ENCODE results near the gene GJA5.

Gene GJA5

GRCh38 chr1:147756341-147756740, 4.1 kb downstream of the GJA5 start:
- DNase-seq (ENCODE audit: low spot score) = no peak
- in situ Hi-C loops (cut with MboI; ENCODE audit: low pct_unique_long_range_greater_than_20kb, low sequenced_read_pairs, unreplicated experiment) = no loop called here
- TF ChIP-seq, protein P1, sequence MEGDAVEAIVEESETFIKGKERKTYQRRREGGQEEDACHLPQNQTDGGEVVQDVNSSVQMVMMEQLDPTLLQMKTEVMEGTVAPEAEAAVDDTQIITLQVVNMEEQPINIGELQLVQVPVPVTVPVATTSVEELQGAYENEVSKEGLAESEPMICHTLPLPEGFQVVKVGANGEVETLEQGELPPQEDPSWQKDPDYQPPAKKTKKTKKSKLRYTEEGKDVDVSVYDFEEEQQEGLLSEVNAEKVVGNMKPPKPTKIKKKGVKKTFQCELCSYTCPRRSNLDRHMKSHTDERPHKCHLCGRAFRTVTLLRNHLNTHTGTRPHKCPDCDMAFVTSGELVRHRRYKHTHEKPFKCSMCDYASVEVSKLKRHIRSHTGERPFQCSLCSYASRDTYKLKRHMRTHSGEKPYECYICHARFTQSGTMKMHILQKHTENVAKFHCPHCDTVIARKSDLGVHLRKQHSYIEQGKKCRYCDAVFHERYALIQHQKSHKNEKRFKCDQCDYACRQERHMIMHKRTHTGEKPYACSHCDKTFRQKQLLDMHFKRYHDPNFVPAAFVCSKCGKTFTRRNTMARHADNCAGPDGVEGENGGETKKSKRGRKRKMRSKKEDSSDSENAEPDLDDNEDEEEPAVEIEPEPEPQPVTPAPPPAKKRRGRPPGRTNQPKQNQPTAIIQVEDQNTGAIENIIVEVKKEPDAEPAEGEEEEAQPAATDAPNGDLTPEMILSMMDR (IDR thresholded peaks at IDR 0.05; ENCODE audit: extremely low read depth, insufficient read depth, missing control alignments) = no peak

- in situ Hi-C loops (cut with MboI; ENCODE audit: low pct_unique_long_range_greater_than_20kb, low sequenced_read_pairs, unreplicated experiment) = no loop called here
- no peak for DNase-seq (ENCODE audit: low spot score)
- TF ChIP-seq, protein P1 (IDR thresholded peaks at IDR 0.05; ENCODE audit: extremely low read depth, insufficient read depth, missing control alignments) = no peak
Observed at GRCh38 chr1:147754661-147755060, 5.7 kb downstream of the GJA5 start.

DNA sequence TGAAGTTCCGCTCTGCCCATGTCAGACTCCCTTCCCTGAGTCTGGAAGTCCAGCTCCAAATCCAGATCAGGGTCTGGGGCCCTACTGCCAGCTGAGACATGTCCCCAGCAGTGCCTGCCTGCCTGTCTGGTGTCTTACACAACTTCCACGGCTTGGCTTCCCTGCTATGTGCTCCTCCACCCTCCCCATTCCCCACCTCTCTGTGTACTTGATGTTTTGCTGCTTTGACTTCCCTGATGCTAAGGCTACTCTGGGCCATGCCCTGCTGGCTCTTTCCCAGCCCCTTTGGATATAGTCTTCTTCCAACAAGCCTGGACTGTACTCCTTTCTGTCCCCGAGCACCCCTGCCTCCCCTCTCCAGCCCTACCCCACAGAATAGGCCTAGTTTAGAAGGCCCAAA, 7.3 kb downstream of the GJA5 start:
- TF ChIP-seq, protein P1 (IDR thresholded peaks at IDR 0.05; ENCODE audit: extremely low read depth, insufficient read depth, missing control alignments) = no peak
- no peak for DNase-seq (ENCODE audit: low spot score)
- in situ Hi-C loops (cut with MboI; ENCODE audit: low pct_unique_long_range_greater_than_20kb, low sequenced_read_pairs, unreplicated experiment) = no loop called here

GRCh38 chr1:147752511-147752910, 7.9 kb downstream of the GJA5 start:
- DNase-seq (ENCODE audit: low spot score) = no peak
- TF ChIP-seq, protein P1 (IDR thresholded peaks at IDR 0.05; ENCODE audit: extremely low read depth, insufficient read depth, missing control alignments) = no peak
- in situ Hi-C loops (cut with MboI; ENCODE audit: low pct_unique_long_range_greater_than_20kb, low sequenced_read_pairs, unreplicated experiment) = no loop called here

DNA sequence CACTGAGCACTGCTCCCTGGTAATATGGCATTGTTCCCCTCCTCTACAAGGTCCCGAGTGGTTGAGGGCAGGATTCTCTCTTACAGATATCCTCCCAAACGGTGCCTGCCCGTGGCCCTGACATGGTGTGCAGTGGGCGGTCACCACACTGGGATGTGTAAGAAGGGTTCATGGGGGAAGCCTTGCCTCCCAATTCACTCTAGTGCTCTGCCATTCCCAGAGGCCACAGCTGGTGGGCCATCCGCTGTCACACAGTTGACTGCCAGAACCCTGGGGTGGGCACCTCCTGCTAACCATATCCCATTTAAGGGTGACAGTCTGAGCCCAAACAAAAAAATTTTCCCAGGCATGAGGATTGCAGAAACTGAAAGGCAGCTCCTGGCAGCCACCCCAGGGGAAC, 9.1 kb downstream of the GJA5 start:
- TF ChIP-seq, protein P1 (IDR thresholded peaks at IDR 0.05; ENCODE audit: extremely low read depth, insufficient read depth, missing control alignments) = no peak
- no peak for DNase-seq (ENCODE audit: low spot score)
- in situ Hi-C loops (cut with MboI; ENCODE audit: low pct_unique_long_range_greater_than_20kb, low sequenced_read_pairs, unreplicated experiment) = no loop called here

- in situ Hi-C loops (cut with MboI; ENCODE audit: low pct_unique_long_range_greater_than_20kb, low sequenced_read_pairs, unreplicated experiment) = no loop called here
- no peak for DNase-seq (ENCODE audit: low spot score)
- TF ChIP-seq, protein P1 (IDR thresholded peaks at IDR 0.05; ENCODE audit: extremely low read depth, insufficient read depth, missing control alignments) = no peak
Observed at GRCh38 chr1:147750618-147751217, 9.7 kb downstream of the GJA5 start.

All from GM13977 (cell line).